Activated CD8-positive, alpha-beta memory T cell treated with anti-CD3 and anti-CD28 coated beads for 4 hours (primary cell): ENCODE data around the gene MYOF.
"Not testable (repeated sequence)": the region's sequence is repeated elsewhere in the genome, so short reads cannot be mapped to it uniquely, and the experiment has no call there.

Experiments used
- DNase-seq, 2 donors: peaks; one replicate each; pipeline ENCODE4 v3.0.0-alpha.2; 2020; ENCODE audit warnings: low read depth in 2 of 2

MYOF gene

DNA sequence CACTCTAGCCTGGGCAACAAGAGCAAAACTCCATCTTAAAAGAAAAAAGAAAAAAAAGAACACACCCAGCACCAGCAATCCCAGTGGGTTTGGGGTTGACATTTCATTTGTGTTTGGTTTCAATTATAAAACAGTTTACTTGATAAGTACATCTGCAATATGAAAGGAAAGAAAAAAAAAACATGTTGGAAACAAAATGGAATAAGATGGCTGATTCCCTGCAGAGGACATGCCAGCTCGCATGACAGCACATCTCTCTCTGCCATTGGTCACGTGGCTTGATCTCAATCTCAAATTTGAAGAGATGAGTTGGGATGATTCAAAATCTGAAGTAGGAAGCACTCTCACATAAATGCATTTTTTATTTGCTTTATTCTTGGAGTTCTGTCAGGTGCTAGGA lies 28.0 kb downstream of the MYOF start:
- no peak for DNase-seq

DNA sequence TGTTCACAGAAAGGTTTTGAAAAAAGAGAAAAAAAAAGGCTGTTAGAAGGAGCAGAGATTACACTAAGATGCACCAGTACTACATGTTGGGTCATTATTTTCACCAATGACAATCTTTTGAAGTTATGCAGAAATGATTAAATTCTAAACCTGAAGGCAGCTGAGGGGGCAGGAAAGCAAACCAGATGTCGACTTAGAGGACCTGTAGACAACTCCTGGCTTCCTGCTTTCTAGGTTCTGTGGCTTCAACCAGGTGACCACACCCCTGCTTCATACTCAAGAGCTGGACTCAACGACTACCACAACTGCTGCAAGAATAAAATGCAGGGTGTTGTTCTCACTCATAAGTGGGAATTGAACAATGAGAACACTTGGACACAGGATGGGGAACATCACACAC lies 30.0 kb downstream of the MYOF start:
- no peak for DNase-seq

DNA sequence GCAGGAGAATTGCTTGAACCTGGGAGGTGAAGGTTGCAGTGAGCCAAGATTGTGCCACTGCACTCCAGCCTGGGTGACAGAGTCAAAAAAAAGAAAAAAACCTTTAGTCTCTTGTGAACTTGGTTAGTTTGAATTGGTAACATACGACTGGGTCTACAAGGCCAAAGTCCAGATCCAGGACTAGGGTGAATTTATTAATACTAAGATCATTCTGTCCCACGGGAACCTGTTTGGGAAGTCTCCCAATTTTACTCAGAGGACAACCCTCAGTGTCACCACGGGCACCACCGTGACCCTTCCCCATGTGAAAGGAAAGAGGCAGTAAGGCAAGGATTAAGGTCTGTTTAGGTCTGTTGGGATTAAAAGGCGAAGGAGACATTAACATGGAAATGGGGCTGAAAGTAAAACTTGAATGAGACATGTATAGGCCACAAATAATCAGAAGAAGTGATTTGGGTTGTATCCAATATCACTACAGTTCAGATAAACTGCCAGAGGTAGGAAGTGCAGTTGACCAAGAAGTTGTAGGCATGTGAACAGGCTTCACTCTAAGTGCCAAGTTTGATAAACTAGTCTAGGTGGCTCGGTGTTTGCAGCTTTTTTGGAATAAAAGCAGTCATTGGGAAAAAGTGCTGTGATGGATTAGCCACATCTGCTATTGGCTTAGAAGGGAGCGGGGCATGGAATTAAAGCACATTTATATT lies 30.7 kb downstream of the MYOF start:
- no peak for DNase-seq

DNA sequence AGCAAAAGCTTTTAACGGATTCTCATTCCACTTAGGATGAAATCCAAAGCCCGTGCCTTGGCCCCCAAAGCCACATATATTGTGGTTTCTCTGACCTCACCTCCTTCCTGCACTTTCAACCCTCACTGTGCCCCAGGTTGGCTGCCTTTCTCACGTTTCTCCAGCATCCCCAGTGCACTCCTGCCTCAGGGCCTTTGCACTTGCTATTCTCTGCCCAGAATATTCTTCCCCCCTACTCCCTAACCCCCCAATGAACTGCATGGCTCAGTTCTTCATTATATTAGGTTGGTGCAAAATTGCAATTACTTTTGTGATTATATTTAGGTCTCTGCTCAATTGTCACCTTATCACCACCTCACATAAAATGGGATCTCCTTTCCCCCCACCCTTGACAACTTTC lies 34.2 kb downstream of the MYOF start:
- no peak for DNase-seq

DNA sequence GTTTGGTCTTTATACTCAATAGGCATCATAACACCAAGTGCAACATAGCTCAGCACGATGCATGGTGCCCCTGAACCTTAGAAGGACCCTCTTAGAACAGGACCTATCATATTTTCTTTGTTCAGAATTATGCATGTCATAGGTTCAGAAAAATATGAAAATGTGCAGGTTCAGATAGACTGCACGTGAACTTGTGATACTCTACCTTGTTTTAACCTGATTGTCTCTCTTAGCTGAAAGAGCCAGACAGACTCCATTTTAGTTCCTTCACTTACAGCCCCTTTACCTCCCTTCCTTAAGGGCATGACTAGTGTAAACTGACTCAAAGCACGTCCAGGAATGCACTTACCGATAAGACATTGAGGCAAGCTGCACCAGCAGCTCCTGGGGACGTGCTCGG lies 35.1 kb downstream of the MYOF start:
- no peak for DNase-seq

DNA sequence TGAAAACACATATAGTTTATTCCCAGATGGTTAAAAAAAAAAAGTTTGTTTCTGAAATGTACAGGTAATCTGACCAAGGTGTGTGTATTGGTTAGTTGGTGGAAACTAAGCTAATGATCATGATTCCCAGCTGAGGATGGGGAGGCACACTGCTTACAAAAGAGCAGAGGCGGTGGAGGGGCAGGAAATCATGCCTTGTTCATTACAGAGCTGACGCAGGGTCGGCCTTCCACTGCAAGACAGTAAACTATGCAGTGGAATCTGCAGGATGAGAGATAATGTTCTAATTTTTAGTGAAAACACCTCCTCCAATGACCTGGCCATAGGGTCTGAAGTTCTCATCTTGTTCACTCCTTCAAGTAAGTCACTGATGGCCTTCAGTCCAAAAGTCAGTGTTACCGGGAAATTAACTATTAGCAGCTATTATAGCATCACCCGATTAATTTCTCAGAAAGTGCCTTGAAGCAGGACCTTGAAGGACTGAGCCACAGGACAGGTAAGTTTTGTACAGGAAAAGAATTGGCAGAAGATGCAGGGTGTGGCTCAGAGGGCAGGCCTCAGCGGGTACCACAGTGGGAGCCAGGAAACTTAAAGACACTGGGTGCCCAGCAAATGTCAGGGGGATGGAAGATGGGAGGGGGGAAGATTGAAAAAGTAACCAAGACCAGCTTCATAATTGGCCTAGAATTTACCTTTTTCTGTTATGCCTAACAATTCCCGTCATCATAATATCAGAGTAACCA lies 36.0 kb downstream of the MYOF start:
- no peak for DNase-seq

DNA sequence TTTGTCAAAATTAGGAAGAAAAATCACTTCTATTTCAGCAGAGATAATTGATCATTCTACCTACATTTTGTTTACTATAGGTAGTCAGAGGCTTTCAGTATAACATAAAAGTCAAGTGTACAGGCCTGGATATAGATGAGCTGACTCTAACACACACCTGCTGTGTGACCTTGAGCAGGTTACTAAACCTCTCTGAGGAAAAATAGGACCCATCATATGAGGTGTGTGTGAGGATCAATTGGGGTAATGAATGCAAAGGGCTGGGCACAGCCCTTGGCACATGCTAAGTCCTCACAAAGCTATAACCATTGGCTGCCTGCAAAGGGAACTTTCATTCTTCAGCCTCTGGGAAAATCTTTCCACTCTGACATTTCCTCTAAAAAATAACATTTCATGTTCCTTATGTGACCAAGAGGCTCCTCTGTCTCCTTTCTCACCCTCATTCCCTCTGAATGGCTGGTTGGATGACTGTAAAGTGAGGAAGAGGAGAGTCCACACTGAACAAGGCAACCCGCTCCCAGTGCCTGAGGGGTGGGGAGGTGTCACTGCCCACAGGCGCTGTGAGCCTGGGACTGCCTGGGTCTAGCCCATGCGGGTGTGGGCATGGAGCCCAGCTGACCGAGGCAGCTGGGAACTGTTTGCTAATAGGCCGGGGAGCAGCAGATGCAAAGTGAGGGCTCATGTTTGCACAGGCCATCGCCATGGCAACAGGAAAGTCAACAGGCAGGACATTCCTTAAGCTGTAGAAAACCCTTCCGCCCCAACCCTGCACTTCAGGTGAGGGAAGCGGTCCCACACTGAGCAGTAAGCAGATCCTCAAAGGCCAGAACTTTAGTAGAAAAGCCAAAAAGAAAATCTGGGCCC lies 36.8 kb downstream of the MYOF start:
- no peak for DNase-seq

DNA sequence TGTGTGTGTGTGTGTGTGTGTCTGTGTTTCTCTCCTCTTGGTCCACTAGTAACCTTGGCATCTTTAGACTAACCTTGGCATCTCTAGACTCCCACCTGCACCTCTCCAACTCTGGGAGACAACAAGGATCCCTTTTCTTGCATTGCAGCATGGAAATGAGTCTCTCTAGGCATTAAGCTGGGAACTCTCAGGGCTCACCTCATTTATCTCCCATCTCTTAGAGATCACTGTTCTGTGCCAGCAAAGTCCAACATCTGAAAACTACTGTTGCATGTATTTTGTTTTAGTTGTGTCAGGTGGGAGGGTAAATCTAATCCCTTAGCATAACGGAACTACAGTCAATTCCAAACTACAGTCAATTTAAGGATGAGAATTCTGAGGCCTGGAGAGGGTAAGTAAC lies 38.7 kb downstream of the MYOF start:
- DNase-seq = no peak

DNA sequence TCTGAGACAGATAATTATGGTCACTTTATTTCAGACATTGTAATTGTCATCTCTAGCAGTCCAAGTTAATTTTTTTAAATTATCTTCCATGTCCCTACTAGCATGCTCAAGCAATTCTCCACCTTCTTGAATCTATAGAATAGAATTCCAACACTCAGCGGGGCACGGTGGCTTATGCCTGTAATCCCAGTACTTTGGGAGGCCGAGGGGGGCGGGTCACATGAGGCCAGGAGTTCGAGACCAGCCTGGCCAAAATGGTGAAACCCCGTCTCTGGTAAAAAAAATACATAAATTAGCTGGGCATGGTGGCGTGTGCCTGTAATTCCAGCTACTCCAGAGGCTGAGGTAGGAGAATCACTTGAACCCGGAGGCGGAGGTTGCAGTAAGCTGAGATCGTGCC lies 39.4 kb downstream of the MYOF start:
- not testable (repeated sequence) for DNase-seq

DNA sequence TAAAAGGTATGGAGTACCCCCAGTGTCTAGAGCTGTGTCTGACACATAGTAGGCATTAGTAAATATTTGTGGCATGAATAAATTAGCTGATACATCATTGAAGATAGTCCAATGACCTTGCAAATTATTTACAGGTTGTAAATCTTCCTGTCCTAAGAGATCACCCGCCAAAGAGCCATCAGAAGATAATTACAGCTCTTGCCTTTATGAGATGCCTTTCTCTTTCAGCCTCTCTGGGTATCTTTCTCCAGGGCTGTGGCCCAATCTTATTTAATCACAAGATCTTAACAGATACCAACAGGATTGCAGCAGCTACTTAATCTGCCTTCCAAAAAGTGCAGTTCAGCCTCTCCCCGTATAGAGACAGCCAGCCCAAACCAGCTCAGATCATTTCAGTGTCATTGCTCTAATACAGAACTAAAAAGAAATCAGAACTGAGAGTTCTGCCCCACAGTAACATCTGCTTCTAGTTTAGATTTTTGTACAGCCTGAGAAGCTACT lies 41.5 kb downstream of the MYOF start:
- no peak for DNase-seq

DNA sequence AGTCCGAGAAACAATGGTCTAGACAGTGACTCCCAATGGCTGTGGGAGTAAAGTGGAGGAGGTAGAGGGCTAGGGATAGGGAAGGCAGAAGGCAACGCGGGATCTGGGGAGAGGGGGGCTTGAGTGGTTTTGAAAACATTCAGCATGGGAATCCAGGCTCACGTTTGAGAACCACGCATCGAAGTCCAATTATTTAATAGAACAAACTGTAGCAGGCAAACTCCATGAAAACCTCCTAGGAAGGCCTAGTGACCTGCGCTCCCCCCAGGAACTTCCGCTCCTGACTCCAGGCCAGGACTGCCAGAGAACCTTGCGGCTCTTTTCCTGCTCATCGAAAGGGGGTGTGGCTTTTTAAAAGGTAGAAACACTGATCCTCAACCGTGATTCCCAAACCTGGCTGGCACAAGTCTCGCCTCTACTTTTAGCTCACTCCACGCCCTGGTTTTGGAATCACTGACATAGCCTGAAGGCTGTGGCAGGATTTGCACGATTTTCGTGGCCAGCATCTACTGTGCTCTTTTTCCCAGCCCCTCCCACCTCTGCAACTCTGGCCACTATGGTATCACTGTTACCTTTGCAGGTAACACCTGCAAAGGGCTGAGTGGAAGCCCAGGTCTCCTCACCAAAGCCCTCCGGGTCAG lies 43.4 kb downstream of the MYOF start:
- no peak for DNase-seq

DNA sequence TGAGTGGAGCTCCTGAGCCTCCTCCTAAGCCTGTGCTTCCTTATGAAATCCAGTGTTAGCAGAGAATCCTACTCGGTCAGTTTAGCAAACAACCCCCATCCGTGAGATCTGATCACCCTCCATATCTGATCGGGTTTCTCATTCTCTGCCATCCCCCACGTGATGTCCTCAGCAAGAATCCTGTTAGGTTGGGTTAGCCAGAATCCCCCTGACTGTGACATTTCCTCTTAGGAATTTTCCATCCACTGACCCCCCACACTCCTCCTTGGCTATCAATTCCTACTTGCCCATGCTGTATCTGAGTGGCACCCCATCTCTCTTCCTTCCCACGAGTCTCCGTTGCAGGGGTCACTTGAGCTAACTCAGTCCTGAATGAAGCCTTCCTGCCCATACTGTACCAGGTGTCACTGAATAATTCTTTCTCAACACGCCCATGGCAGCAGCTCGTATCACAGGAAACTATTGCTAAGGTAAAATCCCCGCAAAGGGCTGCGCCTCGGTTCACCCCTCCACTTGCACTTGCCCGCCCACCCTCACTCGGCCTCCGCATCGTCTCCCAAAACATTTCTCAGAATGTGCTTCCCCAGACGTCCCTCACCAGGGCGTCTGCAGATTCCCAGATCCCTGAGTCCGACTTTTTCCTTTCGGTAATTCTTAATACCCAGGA lies 44.1 kb downstream of the MYOF start:
- DNase-seq = no peak

DNA sequence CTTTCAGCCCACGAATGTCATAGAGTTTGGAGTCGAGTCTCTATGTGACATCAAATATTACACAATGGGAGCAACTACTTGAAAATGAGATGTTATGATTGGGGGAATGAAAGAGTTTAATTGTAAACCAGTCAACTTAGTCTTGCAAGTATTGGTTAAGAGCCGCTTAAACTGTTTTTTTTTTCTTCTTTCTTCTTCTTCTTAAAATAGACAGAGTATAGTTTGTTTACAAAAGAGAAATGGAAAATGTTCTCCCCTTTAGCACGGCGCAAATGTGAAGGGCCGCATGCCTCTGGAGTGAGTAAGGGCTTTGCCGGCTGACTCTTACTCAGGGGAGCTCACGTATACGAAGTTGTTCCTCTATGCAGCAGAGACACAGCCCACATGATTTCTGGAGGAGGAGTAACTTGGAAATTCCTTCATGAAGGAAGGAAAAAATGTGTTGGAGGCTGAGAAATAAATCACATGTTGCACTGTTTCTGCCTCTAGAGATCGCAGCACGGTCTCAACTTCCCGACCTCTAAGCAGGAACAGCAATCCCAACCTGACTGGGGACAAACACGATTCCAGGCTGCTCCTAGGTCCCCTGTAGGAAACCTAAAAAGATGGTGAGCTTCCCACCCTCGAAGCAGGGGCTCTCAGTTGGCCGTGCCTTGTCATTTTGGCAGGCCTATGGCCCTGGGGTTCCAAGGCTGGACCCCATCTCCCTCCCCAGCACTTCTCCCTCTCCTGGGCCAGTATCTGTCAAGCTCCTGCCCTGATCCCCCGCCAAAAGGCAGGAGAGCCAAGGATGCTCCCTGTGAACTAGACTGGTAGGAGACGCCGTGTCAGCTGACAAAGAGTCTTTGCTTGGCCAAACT lies 44.8 kb downstream of the MYOF start:
- no peak for DNase-seq

DNA sequence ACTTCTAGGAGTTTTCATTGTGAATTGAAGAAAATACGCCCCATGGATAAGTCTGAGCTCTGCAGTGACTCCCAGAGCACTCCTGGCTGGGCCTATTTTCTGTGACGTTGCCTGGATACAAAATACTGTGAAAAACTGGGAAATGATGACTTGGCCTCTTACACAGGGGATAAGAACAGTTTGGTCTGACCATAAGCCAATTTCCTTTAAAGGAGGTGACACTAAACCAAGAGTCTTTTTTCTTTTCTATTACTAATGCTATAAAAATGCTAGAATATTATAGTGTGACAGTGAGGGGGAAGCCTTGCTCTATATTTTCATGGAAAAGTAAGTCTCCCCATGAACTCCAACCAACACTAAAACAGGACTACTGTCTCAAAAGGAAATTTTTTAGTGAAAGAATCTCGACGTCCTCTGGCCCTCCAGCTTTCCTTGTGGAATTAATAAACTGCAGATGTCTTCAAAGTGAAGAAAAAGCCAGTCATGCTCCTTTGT lies 45.5 kb downstream of the MYOF start:
- DNase-seq = no peak

DNA sequence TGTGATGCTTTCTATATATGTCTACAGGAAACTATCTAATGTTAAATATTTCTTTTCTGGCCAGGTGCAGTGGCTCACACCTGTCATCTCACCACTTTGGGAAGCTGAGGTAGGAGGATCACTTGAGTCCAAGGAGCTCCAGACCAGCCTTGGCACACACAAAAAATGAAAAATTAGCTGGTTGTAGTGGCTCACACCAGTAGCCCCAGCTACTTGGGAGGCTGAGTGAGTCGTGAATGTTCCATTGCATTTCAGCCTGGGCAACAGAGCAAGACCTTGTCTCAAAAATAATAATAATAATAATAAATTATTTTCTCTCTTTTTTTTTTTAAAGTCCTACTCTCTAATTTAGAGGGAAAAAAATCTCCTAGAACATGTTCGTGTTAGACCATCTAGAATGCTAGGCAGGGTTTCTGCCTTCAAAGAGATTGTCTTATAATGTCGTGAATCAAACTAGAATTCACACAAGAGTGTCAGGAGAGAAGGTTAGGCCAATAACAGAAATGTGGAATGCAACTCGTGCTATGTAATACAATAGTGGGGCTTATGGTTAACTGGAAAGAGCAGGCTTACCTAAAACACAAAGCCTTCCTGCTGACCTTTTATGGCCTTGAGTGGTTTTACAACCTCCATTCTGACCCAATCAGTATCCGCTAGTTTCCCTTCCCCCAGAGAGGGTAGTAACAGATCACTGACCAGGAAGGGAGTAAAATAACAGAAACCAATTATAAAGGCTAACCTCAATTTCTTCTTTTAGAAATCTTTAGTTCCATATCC lies 46.3 kb downstream of the MYOF start:
- no peak for DNase-seq

DNA sequence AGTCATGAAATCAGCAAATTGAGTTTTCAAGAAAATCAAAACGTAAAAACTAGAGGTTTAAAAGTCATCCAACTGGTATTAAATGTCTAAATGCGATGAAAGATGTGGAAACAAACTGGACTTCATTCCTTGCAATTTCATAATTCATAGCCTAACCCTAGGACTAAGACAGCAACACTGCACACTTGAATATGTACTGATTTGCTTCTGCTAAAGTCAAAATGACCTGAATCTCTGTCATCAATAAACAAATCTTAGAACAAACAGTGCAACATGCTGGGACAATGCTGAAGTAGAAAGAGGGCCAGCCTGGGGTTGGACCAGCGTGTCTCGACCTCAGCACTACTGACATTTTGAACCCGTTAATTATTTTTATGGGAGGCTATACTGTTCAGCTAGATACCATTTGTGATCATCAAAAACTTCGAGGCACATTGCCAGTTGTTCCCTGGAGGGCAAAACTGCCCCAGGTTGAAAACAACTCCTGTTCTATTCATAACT lies 47.1 kb downstream of the MYOF start:
- no peak for DNase-seq

DNA sequence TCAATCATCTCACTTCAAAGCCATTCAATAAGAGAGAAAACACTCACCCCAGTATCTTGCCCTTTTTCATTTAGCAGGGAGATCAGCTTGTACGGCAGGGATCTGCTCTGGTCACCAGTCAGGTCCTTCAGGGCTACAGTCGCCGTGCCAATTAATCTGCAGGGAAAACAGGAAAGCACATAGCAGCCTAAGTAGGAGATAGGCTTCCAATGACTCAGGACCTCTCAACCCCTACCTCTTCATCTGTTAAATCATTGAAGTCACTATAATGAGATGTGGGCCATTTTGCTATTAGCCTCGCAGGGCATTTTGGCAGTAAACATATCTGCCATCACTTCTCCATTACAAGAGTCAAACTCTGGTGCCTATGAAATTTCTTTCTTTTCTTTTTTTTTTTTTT lies 50.8 kb downstream of the MYOF start:
- no peak for DNase-seq

DNA sequence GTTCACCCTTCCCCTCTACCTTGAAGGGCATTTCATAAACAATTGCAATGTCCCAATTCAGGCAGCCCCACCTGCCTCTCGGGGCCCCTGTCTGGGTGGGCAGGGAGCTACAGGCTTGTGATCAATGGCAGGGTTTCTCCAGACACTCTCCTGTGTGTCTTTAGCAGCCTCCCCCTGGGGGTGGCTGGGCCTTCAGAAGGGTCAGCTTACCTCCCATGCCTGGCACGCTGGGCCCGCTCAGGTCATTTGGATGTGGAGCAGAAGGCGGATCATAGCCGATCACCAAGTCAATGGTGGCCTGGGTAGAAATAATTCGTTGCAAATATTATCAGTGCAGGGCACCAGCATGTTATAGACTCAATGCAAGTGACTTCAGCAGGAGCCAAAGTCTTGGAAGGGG lies 56.3 kb downstream of the MYOF start:
- DNase-seq = no peak

DNA sequence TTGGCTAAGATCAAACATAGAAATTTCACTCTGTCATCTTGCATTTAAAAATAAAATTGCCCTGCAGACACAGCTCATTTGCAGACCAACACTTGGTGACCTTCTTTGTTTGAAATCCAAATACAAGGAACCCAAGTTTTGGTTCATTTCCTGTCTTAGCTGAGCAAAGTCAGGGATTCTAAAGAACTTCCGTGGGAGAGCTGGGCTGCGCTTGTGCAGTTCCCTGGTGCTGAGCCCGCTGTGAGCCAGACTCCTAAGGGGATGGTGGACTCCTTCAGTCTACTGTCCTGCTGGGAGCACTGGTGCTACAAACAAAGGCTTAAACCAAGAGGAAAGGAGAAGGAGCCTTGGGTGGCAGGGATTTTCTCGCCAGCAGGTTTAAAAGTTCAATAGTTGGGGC lies 60.0 kb downstream of the MYOF start:
- DNase-seq = no peak
